SK-N-SH (cell line): ENCODE results near the gene AMN1. TPM values are rescaled to one million over a fixed set of nuclear protein-coding genes. Genes with fewer than 3 reads are reported as not detected.
"Not testable (repeated sequence)": the region's sequence is repeated elsewhere in the genome, so short reads cannot be mapped to it uniquely, and the experiment has no call there.

Experiments used
- CTCF ChIA-PET: fragments of 300-600, 350-600 bp; formaldehyde crosslinking; extraction: SDS; loops from one replicate; lab custom pipeline; 2021; lab: Yijun Ruan, JAX
- POLR2A ChIA-PET: fragments of 350-600 bp; sonication (Branson Sonifier 250); formaldehyde crosslinking; extraction: SDS; loops from one replicate; lab custom pipeline; 2020; ENCODE audit warnings: antibody characterized with exemption, inconsistent platforms; lab: Yijun Ruan, JAX
- DNase-seq: peaks from one replicate; pipeline ENCODE4 v3.0.0; 2012
- H2AFZ ChIP-seq: fragments of 200-600 bp; sonication (generic); 2 replicates; pipeline ENCODE4 v1.8.1; 2016; ENCODE audit warnings: antibody characterized with exemption, mild to moderate bottlenecking, low read depth
- H3F3A ChIP-seq: fragments of 200-600 bp; sonication (generic); replicated peaks from 2 replicates; pipeline ENCODE3; 2016; ENCODE audit warnings: antibody characterized with exemption, mild to moderate bottlenecking; ENCODE audit not compliant: insufficient read depth
- H3K27ac ChIP-seq, 2 experiments: fragments of 200-500 bp in 1 of 2; fragments of 200-600 bp in 1 of 2; sonication (Bioruptor generic) in 1 of 2; sonication (generic), shearing (Covaris generic) in 1 of 2; 2 replicates each; pipeline versions ENCODE4 v1.5.1 to v1.6.1; 2014 to 2016; ENCODE audit warnings: low read depth in 2 of 2, inconsistent platforms in 1 of 2, low read length in 1 of 2, mild to moderate bottlenecking in 1 of 2, mixed read lengths in 1 of 2
- H3K27me3 ChIP-seq: fragments of 200-600 bp; sonication (generic), shearing (Covaris generic); 2 replicates; pipeline ENCODE4 v1.6.1; 2016; ENCODE audit warnings: mixed run types; ENCODE audit not compliant: insufficient read depth
- H3K36me3 ChIP-seq, 2 experiments: fragments of 200-500 bp in 1 of 2; fragments of 200-600 bp in 1 of 2; sonication (Bioruptor generic) in 1 of 2; sonication (generic) in 1 of 2; replicated peaks in 1 of 2; 2 replicates each; pipeline versions ENCODE3 to v1.5.1; 2014 to 2016; ENCODE audit warnings: low read length in 1 of 2, mild to moderate bottlenecking in 1 of 2; ENCODE audit not compliant: insufficient read depth in 2 of 2, control insufficient read depth in 1 of 2
- H3K4me1 ChIP-seq, 2 experiments: fragments of 200-500 bp in 1 of 2; fragments of 200-600 bp in 1 of 2; sonication (Bioruptor generic) in 1 of 2; sonication (generic), shearing (Covaris generic) in 1 of 2; 2 replicates each; pipeline versions ENCODE4 v1.5.1 to v1.6.1; 2014 to 2016; ENCODE audit warnings: low read depth in 1 of 2, low read length in 1 of 2, mixed run types in 1 of 2; ENCODE audit not compliant: insufficient read depth in 2 of 2, control insufficient read depth in 1 of 2
- H3K4me2 ChIP-seq: fragments of 200-600 bp; sonication (generic), shearing (Covaris generic); 2 replicates; pipeline ENCODE4 v1.6.1; 2017; ENCODE audit warnings: mixed run types
- H3K4me3 ChIP-seq, 2 experiments: fragments of 200-500 bp in 1 of 2; fragments of 200-600 bp in 1 of 2; sonication (Bioruptor generic) in 1 of 2; sonication (generic), shearing (Covaris generic) in 1 of 2; 2 replicates each; pipeline versions ENCODE4 v1.5.1 to v1.8.1; 2014 to 2016; ENCODE audit warnings: low read depth in 2 of 2, inconsistent platforms in 1 of 2, low read length in 1 of 2, mild to moderate bottlenecking in 1 of 2, mixed read lengths in 1 of 2, moderate library complexity in 1 of 2
- H3K79me2 ChIP-seq: fragments of 200-600 bp; sonication (generic); 2 replicates; pipeline ENCODE4 v1.8.1; 2017; ENCODE audit warnings: mild to moderate bottlenecking; ENCODE audit not compliant: insufficient read depth
- H3K9ac ChIP-seq: fragments of 200-600 bp; sonication (generic); 2 replicates; pipeline ENCODE4 v1.6.1; 2017; ENCODE audit warnings: mixed run types
- H3K9me2 ChIP-seq: fragments of 200-600 bp; sonication (generic); 2 replicates; pipeline ENCODE4 v1.6.1; 2017; ENCODE audit warnings: mixed run types
- H3K9me3 ChIP-seq: fragments of 200-600 bp; sonication (generic); 2 replicates; pipeline ENCODE4 v1.6.1; 2017; ENCODE audit warnings: mixed run types, mild to moderate bottlenecking, moderate library complexity
- H4K20me1 ChIP-seq: fragments of 200-600 bp; sonication (generic); 2 replicates; pipeline ENCODE4 v1.6.1; 2017; ENCODE audit warnings: mild to moderate bottlenecking, mixed run types; ENCODE audit not compliant: insufficient read depth
- EP300 ChIP-seq, 2 experiments: IDR thresholded peaks; 2 replicates each; pipeline versions ENCODE4 v1.4.0 to v1.6.1; 2012; ENCODE audit warnings: borderline replicate concordance in 1 of 2, low read depth in 1 of 2, low read length in 1 of 2
- FOSL2 ChIP-seq: IDR thresholded peaks from 2 replicates; pipeline ENCODE4 v1.4.0; 2012; ENCODE audit warnings: low read depth, mild to moderate bottlenecking, moderate library complexity, borderline replicate concordance
- FOXM1 ChIP-seq: IDR thresholded peaks from 2 replicates; pipeline ENCODE4 v1.4.0; 2012; ENCODE audit warnings: low read depth, mild to moderate bottlenecking
- GABPA ChIP-seq: IDR thresholded peaks from 2 replicates; pipeline ENCODE4 v1.4.0; 2012; ENCODE audit warnings: low read depth, mild to moderate bottlenecking
- JUND ChIP-seq: IDR thresholded peaks from 2 replicates; pipeline ENCODE4 v1.4.0; 2012
- MAX ChIP-seq: IDR thresholded peaks from 2 replicates; pipeline ENCODE4 v1.4.0; 2012; ENCODE audit warnings: low read depth
- NFIC ChIP-seq: IDR thresholded peaks from 2 replicates; pipeline ENCODE4 v1.4.0; 2012; ENCODE audit warnings: borderline replicate concordance
- PBX3 ChIP-seq: IDR thresholded peaks from 2 replicates; pipeline ENCODE4; 2012
- POLR2AphosphoS5 ChIP-seq: IDR thresholded peaks from 2 replicates; pipeline ENCODE4 v1.6.1; 2012; ENCODE audit warnings: low read depth, low read length
- RXRA ChIP-seq: IDR thresholded peaks from 2 replicates; pipeline ENCODE4 v1.4.0; 2012; ENCODE audit warnings: low read depth, mild to moderate bottlenecking, borderline replicate concordance
- TCF12 ChIP-seq: IDR thresholded peaks from 2 replicates; pipeline ENCODE4 v1.4.0; 2012
- TEAD4 ChIP-seq: IDR thresholded peaks from 2 replicates; pipeline ENCODE4 v1.4.0; 2012; ENCODE audit warnings: mild to moderate bottlenecking, borderline replicate concordance; ENCODE audit not compliant: insufficient read depth
- ZBTB33 ChIP-seq: IDR thresholded peaks from 2 replicates; pipeline ENCODE4 v1.4.0; 2012; ENCODE audit warnings: low read depth, borderline replicate concordance
- WGBS: methylation state at CpG from one replicate; pipeline ENCODE4 v1.1.6; 2017; ENCODE audit warnings: low lambda C conversion rate; 5-methylcytosine and 5-hydroxymethylcytosine counted together
- polyA plus RNA-seq, 3 experiments: library from polyadenylated mRNA; depleted of rRNA; stranded (reverse); fragments of >200 nt; gene quantifications; 2 replicates each; pipeline ENCODE4 v1.2.3, GENCODE V29; 2012

Gene AMN1
- polyA plus RNA-seq, 1 of the 3 experiments (the other 2 are of a cell fraction): 8.6 TPM

- CTCF ChIA-PET: interaction anchor here (0.9 kb wide), 1 partner anchor 572 kb away, joined by 3 read pairs; no protein-coding TSS in a partner anchor
- Histone ChIP-seq H3F3A (peaks cover 45% of the 10 kb centered on the region), H3K4me1 (peaks cover 4 to 15% of the 10 kb centered on the region in 2 experiments; a peak in 2 of 4 replicates), H2AFZ (peak overlapping the region; percentile 52), H3K4me2 (0 out of 2 replicates have a peak overlapping the region, but pooled peaks have one; percentile 22), H3K27ac (peak overlapping the region in 1 of 2 experiments; percentile 85; a peak in 3 of 4 replicates), H3K9ac (peak overlapping the region; percentile 15; the same call in 1 of the 2 replicates)
- TF ChIP-seq ZBTB33 (peak; percentile 41; the same call in 1 of the 2 replicates), TEAD4 (peak; percentile 56; the same call in 1 of the 2 replicates), NFIC (peak; percentile 57; the same call in 1 of the 2 replicates), RXRA (peak; percentile 15; the same call in 1 of the 2 replicates), FOXM1 (0 out of 2 replicates have a peak, but pooled peaks have one; percentile 25), FOSL2 (peak; percentile 75; the same call in 1 of the 2 replicates), JUND (peak; percentile 82), MAX (peak; percentile 50; the same call in 1 of the 2 replicates), POLR2AphosphoS5 (peak; percentile 46; the same call in 1 of the 2 replicates), EP300 (IDR thresholded peaks at IDR 0.05; ENCODE audit: borderline replicate concordance in 1 of 2, low read depth in 1 of 2, low read length in 1 of 2) (peak in 1 of 2 experiments; percentile 77; a peak in 2 of 4 replicates), PBX3 (peak; percentile 85), GABPA (peak; percentile 43; the same call in 1 of the 2 replicates), TCF12 (peak; percentile 95)
- 67% methylated on average over 15 of the region's 15 CpGs for WGBS
- H3K27me3 ChIP-seq, H3K36me3 ChIP-seq, POLR2A ChIA-PET, H4K20me1 ChIP-seq, H3K4me3 ChIP-seq, H3K9me3 ChIP-seq, H3K9me2 ChIP-seq, H3K79me2 ChIP-seq, DNase-seq: not testable (repeated sequence)
Measured at GRCh38 chr12:31733549-31734432, 5.0 kb upstream of the AMN1 start.
